DMS 273 (cell line): Measurements from ENCODE around the gene ZC3H8.

Source experiments
- DNase-seq: peaks from one replicate; lab custom pipeline; 2025; ENCODE audit not compliant: unreplicated experiment; lab: John Stamatoyannopoulos, UW

The ZC3H8 gene

DNA sequence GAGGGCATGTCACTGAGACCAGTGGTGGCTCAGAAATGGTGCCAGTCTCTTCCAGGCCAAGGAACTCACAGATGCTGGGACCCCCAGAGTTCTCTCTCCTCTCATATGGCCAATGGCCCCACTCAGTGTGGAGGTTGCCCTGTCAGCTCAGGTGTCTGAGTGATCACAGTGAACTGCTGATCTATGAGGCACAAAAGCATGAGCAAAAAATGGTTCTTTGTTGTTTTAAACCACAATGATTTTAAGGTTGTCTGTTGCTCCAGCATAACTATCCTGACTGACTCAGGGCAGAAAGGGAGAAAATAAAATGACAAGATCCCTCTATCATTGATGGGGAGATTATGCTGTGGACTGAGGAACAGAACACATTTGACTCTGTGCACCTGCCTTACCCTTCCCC lies 58.9 kb downstream of the ZC3H8 start:
- no peak for DNase-seq

DNA sequence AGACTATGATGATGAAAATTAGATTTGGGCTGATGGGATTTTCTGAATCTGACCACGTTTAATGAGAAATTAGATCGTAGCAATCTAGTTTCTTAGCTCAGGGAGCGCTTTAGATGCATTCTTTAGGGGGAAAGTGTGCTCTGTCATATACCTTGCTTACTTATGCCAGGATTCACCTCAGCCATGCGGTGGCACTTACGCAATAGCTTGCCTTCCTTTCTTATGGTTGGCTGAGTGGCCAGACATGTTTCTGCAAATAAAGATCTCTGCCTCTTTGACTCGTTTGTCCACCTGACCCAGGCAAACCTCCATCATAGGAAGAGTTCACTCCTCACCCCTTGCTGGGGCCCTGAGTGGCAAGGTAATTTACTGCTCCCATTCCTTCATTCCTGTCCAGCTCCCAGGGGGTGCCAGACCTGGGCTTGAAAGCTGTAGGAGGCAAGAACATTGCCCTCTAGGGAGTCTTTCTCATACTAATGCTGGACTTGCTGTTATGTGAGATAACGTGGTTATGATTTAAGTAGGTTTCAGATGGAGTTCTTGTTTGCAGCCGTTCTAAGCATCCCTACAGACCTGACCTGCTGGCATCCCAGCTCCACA lies 59.6 kb downstream of the ZC3H8 start:
- DNase-seq = no peak

GRCh38 chr2:112194482-112194881 lies 60.4 kb downstream of the ZC3H8 start:
- DNase-seq = no peak

DNA sequence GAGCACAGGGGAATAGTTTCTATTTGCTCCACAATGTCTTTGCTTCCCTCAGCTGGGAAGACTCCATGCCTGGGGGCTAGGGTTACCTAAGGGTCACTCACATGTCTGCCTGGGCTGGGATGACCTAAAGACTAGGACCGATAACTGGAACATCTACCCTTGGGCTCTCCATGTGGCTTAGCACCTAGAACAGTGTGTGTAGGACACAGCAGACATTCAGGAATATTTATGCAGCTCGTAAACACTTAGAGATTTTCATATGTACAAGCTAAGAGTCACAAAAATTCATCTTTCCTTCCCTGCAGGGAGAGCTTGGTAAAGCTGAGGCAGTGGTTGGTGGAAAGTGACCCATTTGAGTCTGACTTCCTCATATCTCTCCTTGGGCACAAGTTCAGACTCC lies 60.8 kb downstream of the ZC3H8 start:
- no peak for DNase-seq

- DNase-seq = no peak
These were observed 65.8 kb downstream of the ZC3H8 start for GRCh38 chr2:112189001-112189556.

- DNase-seq = no peak
These were observed 66.8 kb downstream of the ZC3H8 start for GRCh38 chr2:112187805-112188596.

- no peak for DNase-seq
These were observed 67.7 kb downstream of the ZC3H8 start for GRCh38 chr2:112187046-112187715.

DNA sequence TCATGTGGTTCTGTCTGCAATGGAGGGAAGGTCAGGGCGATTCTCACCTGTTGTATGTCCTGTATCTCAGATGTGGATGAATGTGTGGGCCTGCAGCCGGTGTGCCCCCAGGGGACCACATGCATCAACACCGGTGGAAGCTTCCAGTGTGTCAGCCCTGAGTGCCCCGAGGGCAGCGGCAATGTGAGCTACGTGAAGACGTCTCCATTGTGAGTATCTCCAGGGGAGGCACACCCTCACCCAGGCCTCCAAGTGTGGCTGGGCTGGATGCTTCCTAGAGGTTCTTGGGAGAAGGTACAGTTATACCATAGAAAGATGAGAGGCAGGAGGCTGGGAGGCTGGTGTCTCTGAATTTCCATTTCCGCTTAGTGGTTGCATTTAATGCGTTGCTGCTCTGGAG lies 69.7 kb downstream of the ZC3H8 start:
- DNase-seq = no peak

GRCh38 chr2:112184121-112184520 lies 70.7 kb downstream of the ZC3H8 start:
- no peak for DNase-seq

GRCh38 chr2:112183327-112184025 lies 71.4 kb downstream of the ZC3H8 start:
- DNase-seq = no peak

DNA sequence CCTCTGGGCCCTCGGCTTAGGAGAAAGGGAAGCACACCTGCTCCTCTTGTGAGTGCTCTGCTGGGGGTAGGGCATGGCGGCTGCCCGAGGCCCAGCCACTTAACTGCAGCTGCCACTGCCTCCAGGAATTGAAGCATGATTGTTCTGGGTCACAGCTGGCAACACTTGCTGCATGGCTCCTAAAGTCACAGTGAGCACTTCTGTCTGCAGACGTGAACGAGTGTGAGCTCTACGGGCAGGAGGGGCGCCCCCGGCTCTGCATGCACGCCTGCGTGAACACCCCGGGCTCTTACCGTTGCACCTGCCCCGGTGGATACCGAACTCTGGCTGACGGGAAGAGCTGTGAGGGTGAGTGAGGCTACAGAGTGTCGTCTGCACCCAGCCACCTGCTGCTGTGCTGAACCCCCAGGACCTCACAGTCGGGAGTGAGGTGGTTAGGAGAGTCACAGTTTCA lies 72.2 kb downstream of the ZC3H8 start:
- no peak for DNase-seq

GRCh38 chr2:112181571-112182290 lies 73.1 kb downstream of the ZC3H8 start:
- no peak for DNase-seq

GRCh38 chr2:112175958-112176573 lies 78.8 kb downstream of the ZC3H8 start:
- no peak for DNase-seq

DNA sequence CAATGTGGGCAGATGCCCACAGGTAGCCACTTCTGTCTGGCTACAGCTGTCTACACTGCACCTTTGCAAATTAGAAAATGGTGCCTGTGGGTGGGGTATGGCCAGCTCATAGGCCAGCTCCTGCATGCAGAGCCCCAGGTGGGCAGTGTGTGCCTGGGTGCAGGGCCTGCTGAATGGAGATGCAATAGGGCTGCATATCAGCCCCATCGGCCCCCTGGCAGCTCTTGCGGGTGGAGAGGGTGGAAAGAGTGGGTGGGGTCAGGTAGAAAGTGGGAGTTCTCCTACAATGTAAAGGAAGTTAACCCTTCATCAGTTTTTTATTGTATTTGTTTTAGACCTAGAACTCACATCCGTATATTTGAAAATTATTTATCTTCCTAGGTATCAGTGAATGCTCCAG lies 79.5 kb downstream of the ZC3H8 start:
- no peak for DNase-seq

DNA sequence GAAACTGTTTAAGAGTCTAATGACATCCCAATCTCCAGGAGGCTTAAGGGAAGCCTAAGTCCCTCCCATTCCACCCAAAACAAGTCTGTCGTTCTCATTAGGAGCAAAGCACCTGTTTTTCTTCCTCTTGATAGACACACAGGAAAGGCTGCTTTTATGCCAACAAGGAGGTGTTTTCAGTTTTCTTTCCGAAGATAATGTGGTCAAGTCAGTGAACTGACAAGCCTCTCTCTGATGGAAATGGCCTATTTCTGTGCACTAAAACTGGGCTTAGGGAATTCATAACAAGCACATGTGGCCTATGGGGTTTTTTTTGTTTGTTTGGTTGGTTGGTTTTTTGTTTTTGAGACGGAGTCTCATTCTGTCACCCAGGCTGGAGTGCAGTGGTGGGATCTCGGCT lies 80.5 kb downstream of the ZC3H8 start:
- no peak for DNase-seq

GRCh38 chr2:112173646-112174319 lies 81.1 kb downstream of the ZC3H8 start:
- no peak for DNase-seq

GRCh38 chr2:112170495-112170894 lies 84.3 kb downstream of the ZC3H8 start:
- no peak for DNase-seq

DNA sequence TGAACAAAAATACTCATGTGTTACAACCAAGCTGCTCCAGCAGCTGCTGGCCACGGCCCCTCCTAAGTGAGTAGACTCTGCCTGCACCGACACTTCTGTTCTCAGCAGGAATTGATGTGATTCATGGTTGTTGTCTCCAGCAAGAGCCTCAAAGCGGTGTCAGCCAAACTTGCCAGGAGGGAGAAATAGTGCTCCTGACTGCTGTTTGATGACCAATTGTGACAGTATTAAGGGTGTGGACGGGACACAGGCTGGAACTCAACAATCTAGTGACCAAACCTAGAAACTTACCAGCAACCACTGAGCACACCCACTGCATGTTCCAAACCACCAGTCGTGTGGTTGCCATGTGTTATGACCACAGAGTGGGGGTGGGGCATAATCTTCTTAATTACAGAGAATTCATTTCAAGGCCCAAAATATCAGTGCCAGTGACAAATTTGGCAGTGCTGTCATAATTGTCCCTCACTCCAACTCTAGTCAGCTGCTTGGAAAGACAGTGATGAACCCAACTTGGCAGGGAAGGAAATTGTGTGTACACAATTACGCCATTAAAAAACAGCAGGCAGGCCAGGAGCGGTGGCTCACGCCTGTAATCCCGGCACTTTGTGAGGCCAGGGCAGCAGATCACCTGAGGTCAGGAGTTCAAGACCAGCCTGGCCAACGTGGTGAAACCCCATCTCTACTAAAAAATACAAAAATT lies 86.3 kb downstream of the ZC3H8 start:
- no peak for DNase-seq
